Measurements from ENCODE around the gene SPTBN4. TPM values are rescaled to one million over a fixed set of nuclear protein-coding genes. Genes with fewer than 3 reads are reported as not detected.
"Not testable (repeated sequence)": the region's sequence is repeated elsewhere in the genome, so short reads cannot be mapped to it uniquely, and the experiment has no call there.

SPTBN4 gene
- polyA plus RNA-seq, 1 donor from 2014 or later, result 12.7 TPM

DNA sequence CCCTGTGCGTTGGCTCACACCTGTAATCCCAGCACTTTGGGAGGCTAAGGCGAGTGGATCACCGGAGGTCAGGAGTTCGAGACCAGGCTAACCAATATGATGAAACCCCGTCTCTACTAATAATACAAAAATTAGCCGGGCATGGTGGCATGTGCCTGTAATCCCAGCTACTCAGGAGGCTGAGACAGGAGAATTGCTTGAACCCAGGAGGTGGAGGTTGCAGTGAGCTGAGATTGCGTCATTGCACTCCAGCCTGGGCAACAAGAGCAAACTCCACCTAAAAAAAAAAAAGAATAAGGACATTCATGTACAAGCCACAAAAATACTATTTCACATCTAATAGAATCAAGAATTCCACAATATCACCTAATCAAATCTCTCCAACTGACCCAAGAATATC, 38.6 kb upstream of the SPTBN4 start:
- not testable (repeated sequence) for H3K27me3 ChIP-seq (ENCODE audit: insufficient read depth, low read depth, low read length); H3K79me2 ChIP-seq (replicated peaks; ENCODE audit: insufficient read depth, low read length); H4K20me1 ChIP-seq (ENCODE audit: insufficient read depth); H3K27ac ChIP-seq (ENCODE audit: low read length); H3K36me3 ChIP-seq (ENCODE audit: insufficient read depth, low read length); H3K9ac ChIP-seq (ENCODE audit: low read length); H3K4me3 ChIP-seq (ENCODE audit: low read length); H3K4me2 ChIP-seq (ENCODE audit: low read length); H3F3A ChIP-seq (ENCODE audit: insufficient read depth, low read length, poor library complexity, severe bottlenecking); H2AFZ ChIP-seq (ENCODE audit: low read depth, low read length); H3K9me3 ChIP-seq (ENCODE audit: low read length); H3K9me2 ChIP-seq (ENCODE audit: insufficient read depth, low read length)

DNA sequence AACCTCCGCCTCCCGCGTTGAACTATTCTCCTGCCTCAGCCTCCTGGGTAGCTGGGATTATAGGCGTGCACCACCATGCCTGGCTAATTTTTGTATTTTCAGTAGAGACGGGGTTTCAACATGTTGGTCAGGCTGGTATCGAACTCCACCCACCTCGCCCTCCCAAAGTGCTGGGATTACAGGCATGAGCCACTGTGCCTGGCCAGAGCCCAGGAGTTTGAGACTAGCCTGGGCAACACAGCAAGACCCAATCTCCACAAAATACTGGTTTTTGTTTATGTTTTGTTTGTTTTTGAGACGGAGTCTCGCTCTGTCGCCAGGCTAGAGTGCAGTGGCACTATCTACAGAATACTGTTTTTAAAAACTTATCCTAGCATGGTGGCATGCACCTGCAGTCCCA, 36.6 kb upstream of the SPTBN4 start:
- H3K9me3 ChIP-seq (ENCODE audit: low read length); H3K36me3 ChIP-seq (ENCODE audit: insufficient read depth, low read length); H3K9ac ChIP-seq (ENCODE audit: low read length); H3K27ac ChIP-seq (ENCODE audit: low read length); H4K20me1 ChIP-seq (ENCODE audit: insufficient read depth); H3K9me2 ChIP-seq (ENCODE audit: insufficient read depth, low read length); H3K27me3 ChIP-seq (ENCODE audit: insufficient read depth, low read depth, low read length); H3K79me2 ChIP-seq (replicated peaks; ENCODE audit: insufficient read depth, low read length); H3F3A ChIP-seq (ENCODE audit: insufficient read depth, low read length, poor library complexity, severe bottlenecking); H2AFZ ChIP-seq (ENCODE audit: low read depth, low read length); H3K4me2 ChIP-seq (ENCODE audit: low read length); H3K4me3 ChIP-seq (ENCODE audit: low read length): not testable (repeated sequence)

DNA sequence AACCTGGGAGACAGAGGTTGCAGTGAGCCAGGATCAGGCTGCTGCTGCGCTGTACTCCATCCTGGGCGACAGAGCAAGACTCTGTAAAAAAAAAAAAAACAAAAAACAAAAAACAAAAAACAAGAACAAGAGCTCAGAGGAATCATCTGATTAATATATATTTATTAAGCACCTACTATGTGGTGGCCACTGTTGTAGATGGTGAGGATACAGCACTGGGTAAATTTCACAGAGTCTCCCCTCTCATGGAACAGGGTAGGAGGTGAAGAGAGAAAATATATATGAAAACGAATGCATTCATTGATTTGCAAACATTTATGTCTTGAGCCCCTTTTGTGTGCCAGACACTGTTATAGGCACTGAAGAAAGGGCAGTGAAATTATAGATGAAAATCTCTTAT, 35.1 kb upstream of the SPTBN4 start:
- Histone ChIP-seq H3K79me2 (replicated peaks; ENCODE audit: insufficient read depth, low read length) (no peaks in the 10 kb centered on the region), H3K27me3 (ENCODE audit: insufficient read depth, low read depth, low read length) (no peaks in the 10 kb centered on the region), H4K20me1 (ENCODE audit: insufficient read depth) (no peaks in the 10 kb centered on the region), H3F3A (ENCODE audit: insufficient read depth, low read length, poor library complexity, severe bottlenecking) (no peaks in the 10 kb centered on the region), H3K9me3 (ENCODE audit: low read length) (no peaks in the 10 kb centered on the region), H3K4me2 (ENCODE audit: low read length) (no peak overlapping the region), H3K4me3 (ENCODE audit: low read length) (no peak overlapping the region), H2AFZ (ENCODE audit: low read depth, low read length) (no peak overlapping the region), H3K27ac (ENCODE audit: low read length) (no peak overlapping the region), H3K36me3 (ENCODE audit: insufficient read depth, low read length) (no peaks in the 10 kb centered on the region), H3K9ac (ENCODE audit: low read length) (no peak overlapping the region), H3K9me2 (ENCODE audit: insufficient read depth, low read length) (no peaks in the 10 kb centered on the region)
- TF ChIP-seq SMC3 (conservative IDR thresholded peaks at IDR 0.05; ENCODE audit: poor library complexity), result no peak
- TF ChIP-seq, protein P1, sequence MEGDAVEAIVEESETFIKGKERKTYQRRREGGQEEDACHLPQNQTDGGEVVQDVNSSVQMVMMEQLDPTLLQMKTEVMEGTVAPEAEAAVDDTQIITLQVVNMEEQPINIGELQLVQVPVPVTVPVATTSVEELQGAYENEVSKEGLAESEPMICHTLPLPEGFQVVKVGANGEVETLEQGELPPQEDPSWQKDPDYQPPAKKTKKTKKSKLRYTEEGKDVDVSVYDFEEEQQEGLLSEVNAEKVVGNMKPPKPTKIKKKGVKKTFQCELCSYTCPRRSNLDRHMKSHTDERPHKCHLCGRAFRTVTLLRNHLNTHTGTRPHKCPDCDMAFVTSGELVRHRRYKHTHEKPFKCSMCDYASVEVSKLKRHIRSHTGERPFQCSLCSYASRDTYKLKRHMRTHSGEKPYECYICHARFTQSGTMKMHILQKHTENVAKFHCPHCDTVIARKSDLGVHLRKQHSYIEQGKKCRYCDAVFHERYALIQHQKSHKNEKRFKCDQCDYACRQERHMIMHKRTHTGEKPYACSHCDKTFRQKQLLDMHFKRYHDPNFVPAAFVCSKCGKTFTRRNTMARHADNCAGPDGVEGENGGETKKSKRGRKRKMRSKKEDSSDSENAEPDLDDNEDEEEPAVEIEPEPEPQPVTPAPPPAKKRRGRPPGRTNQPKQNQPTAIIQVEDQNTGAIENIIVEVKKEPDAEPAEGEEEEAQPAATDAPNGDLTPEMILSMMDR (IDR thresholded peaks at IDR 0.05; ENCODE audit: poor library complexity, severe bottlenecking), result no peak
- TF ChIP-seq POLR2AphosphoS5 (IDR thresholded peaks at IDR 0.05), result no peak
- TF ChIP-seq MXI1 (conservative IDR thresholded peaks at IDR 0.05; ENCODE audit: poor library complexity, severe bottlenecking), result no peak
- no peak for TF ChIP-seq EP300 (conservative IDR thresholded peaks at IDR 0.05; ENCODE audit: poor library complexity, severe bottlenecking)
- TF ChIP-seq EZH2 (IDR thresholded peaks at IDR 0.05; ENCODE audit: borderline replicate concordance, insufficient read depth, low read length, poor library complexity, severe bottlenecking), result no peak
- no peak for TF ChIP-seq TAF1 (IDR thresholded peaks at IDR 0.05; ENCODE audit: low read depth)
- TF ChIP-seq RAD21 (conservative IDR thresholded peaks at IDR 0.05), result no peak
- TF ChIP-seq, protein P2, sequence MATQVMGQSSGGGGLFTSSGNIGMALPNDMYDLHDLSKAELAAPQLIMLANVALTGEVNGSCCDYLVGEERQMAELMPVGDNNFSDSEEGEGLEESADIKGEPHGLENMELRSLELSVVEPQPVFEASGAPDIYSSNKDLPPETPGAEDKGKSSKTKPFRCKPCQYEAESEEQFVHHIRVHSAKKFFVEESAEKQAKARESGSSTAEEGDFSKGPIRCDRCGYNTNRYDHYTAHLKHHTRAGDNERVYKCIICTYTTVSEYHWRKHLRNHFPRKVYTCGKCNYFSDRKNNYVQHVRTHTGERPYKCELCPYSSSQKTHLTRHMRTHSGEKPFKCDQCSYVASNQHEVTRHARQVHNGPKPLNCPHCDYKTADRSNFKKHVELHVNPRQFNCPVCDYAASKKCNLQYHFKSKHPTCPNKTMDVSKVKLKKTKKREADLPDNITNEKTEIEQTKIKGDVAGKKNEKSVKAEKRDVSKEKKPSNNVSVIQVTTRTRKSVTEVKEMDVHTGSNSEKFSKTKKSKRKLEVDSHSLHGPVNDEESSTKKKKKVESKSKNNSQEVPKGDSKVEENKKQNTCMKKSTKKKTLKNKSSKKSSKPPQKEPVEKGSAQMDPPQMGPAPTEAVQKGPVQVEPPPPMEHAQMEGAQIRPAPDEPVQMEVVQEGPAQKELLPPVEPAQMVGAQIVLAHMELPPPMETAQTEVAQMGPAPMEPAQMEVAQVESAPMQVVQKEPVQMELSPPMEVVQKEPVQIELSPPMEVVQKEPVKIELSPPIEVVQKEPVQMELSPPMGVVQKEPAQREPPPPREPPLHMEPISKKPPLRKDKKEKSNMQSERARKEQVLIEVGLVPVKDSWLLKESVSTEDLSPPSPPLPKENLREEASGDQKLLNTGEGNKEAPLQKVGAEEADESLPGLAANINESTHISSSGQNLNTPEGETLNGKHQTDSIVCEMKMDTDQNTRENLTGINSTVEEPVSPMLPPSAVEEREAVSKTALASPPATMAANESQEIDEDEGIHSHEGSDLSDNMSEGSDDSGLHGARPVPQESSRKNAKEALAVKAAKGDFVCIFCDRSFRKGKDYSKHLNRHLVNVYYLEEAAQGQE (IDR thresholded peaks at IDR 0.05; ENCODE audit: borderline replicate concordance), result no peak

DNA sequence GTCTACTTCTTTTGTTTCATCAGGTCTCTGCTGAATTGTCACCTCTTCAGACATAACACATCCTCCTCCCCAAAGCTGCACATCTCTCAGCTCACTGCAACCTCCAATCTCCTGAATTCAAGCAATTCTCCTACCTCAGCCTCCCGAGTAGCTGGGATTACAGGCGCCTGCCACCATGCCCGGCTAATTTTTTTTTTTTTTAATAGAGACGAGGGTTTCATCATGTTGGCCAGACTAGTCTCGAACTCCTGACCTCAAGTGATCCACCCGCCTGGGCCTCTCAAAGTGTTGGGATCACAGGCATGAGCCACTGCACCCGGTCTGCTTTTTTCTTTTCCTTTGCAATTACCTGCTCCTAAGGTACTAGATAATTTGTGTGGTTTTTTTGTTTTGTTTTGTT, 34.0 kb upstream of the SPTBN4 start:
- H3K9ac ChIP-seq (ENCODE audit: low read length); H3K4me2 ChIP-seq (ENCODE audit: low read length); H3K9me3 ChIP-seq (ENCODE audit: low read length); H3F3A ChIP-seq (ENCODE audit: insufficient read depth, low read length, poor library complexity, severe bottlenecking); H4K20me1 ChIP-seq (ENCODE audit: insufficient read depth); H3K27me3 ChIP-seq (ENCODE audit: insufficient read depth, low read depth, low read length); H3K79me2 ChIP-seq (replicated peaks; ENCODE audit: insufficient read depth, low read length); H3K27ac ChIP-seq (ENCODE audit: low read length); H3K36me3 ChIP-seq (ENCODE audit: insufficient read depth, low read length); H3K4me3 ChIP-seq (ENCODE audit: low read length); H2AFZ ChIP-seq (ENCODE audit: low read depth, low read length); H3K9me2 ChIP-seq (ENCODE audit: insufficient read depth, low read length): not testable (repeated sequence)

All from neural cell (in vitro differentiated cells).